NCI-H524 treated with DMSO at 0.1 percent for 48 hours (cell line): ENCODE data around the gene XXYLT1.
"Not testable (repeated sequence)": the region's sequence is repeated elsewhere in the genome, so short reads cannot be mapped to it uniquely, and the experiment has no call there.

Experiments
- DNase-seq: peaks from one replicate; lab custom pipeline; 2025; lab: John Stamatoyannopoulos, UW

XXYLT1 gene

DNA sequence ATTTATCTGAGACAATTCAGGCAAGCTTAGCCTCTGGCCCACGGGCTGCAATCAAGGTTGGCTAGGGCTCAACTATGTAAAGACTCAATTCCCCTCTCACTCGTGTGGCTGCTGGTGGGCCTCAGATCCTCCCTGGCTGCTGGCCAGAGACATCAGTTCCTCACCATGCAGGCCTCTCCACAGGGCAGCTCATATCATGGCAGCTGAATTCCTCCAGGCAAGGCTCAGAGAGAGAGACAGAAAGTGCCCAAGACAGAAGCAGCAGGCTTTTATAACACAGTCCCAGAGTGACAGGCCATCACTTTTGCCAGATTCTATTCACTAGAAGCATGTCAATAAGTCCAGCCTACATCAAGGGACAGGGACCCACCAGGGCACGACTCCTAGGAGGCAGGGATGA is 63.2 kb downstream of the XXYLT1 start:
- DNase-seq, result no peak

DNA sequence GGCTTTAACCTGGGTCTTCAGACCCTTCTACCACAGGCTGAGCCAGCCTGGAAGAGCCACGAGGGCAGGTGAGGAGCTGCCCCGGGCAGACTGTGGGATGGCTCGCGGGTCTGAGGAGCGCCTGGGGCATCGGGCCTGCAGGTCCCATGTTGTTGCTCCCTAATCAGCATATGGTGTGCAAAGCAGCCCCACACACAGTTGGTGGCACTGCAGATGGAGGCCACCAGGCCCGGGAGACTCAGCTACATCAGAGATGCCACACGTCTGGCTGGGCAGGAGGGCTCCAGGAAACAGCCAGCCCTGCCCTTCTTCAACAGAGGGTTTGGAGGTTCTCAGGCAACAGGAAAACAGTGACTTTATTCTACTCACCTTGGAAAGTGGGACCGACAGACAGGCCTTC is 63.9 kb downstream of the XXYLT1 start:
- DNase-seq, result no peak

- no peak for DNase-seq
Observed at GRCh38 chr3:195204360-195205163, 66.4 kb downstream of the XXYLT1 start.

- DNase-seq, result no peak
Observed at GRCh38 chr3:195203606-195204005, 67.4 kb downstream of the XXYLT1 start.

- DNase-seq, result no peak
Observed at GRCh38 chr3:195201295-195201694, 69.7 kb downstream of the XXYLT1 start.

DNA sequence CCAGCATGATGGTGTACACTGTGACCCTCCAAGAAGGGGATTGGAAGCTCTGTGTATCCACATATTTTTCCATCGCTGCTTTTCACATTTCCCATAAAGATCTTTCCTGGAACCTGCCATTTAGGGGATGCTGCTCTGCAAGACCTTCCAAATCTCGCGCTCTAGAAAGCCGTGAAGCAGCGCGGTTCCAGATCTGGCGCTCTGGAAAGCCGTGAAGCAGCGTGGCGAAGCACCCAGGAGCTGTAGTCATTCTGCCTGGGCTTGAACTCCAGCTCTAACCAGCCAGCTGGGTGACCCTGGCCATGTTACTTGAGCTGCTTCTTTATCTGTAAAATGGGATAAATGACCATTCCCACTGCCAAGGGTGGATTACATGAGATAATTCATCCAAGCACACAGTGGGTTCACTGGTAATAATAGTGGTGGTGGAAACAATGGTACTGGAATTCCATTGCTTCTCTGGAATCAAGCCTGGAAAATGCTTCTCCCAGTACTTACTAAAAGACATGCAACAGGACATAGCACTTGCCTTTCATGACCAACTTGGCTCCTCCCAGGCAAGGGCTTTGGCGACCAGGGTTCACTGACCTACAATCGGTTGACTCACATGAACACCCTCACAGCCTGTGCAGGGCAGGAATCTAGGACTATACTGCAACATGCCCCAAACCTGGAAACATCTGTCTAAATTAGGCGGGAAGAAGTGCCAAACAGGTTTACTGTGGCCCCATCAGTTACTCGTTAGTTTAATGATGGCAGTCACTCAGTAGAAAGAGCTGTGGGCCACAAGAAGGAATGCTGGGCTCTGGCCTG is 70.7 kb downstream of the XXYLT1 start:
- no peak for DNase-seq

DNA sequence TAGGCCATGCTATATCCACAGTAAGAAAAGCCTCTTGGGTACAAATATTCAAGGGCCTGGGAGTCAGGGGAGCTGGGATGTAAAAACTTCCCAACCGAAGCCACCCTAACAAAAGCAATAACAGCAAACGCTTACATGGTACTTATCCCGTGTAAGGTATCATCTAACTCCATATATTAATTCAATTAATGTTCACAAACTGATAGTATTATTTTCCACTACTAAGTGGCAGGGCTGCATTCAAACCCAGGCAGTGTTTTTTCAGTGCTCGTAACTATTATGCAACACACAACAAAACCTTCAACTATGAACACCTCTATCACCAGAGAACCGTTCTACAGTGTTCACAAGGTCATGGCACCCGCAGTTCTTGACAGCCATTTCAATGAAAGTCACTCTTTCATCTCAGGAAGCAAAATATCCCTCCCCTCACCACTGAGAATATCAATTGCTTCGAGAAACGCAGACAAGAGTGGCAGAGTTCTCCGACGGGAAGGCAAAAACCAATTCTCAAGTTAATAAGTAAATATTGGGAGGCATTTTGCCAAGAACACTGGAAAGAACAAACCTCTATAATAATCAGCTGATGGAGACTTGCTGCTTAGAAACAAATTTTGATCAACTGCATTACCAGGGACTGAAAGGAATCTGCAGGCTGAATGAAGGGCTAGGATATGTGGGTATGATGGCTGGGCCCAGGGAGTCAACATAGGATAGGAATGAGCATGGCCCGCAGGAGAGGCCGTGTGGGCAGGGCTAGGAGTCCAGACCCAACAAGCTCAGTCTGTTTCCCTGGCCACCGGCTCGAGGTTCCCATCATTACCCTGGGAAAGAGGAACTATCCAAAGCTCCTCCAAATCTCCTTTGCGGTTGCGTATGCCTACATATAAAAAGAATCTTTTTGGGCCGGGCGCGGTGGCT is 72.3 kb downstream of the XXYLT1 start:
- no peak for DNase-seq

DNA sequence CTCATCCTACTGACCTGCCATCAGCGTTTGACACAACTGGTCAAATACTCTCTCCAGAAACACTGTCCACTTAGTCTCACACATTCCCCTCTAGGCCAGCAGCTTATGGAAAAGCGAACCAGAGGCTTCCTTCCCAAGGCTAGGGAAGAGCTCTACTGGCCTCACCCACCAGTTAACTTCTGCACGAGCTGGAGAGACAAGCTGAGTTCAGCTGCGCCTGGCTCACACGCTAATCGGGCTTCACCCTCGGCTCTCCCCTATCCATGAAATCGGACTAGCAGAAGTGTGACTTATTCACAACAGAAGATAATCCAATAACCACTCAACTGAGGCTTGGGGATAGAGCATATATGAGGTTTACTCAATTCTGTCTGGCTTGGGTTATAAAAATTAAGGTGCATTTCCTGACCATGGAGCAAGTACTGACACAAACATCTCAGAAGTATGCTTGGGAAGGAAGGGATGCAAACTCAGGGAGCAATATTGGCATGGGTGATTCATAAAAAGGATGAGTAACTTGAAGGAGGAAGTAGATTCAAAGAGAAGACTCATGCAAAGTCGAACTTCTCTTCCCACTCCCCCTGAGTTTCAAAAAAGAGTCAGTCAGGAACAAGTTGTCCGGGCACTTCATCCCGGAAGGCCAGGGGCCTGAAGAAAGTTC is 73.1 kb downstream of the XXYLT1 start:
- DNase-seq, result no peak

GRCh38 chr3:195196266-195196665 is 74.7 kb downstream of the XXYLT1 start:
- no peak for DNase-seq

DNA sequence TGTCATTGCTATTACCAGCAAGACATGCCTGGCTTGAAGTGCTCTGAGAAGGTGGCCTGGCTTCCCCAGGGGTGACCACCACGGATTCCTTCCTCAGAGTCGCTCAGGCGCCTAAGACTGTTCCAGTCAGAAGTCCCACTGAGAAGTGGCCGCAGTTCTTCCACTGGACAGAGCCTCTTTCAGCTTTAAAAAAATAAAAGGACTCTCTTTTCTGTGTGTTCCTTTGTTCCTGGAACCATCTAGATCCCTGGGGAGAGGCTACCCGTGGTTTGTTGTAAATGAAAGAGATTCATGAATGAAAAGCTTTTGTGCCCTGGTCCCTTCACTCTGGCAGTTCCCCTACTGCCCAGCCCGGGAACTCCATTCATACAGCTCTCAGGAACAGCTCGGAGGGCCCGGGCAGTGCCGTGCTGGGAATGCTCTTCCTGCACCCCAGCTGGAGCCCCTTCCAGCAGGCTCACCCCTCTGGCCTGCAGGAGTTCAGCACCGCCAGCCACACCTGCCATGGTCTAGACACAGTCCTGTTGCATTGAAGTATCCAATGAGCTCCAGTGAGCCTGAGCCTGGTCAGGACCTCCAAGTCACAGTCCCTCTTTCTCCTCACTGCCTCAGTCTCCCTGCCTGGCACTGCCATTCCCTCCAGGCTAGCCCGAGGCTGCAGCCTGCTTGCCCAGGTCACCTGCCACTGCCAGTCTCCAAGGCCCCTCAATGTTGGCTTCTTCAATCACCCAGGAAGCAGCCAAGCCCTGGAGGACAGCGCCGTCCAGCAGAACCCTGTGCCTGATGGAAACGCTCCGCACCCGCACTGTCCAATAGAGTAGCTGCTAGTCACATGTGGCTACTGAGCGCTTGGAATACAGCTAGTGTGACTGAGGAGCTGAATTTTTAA is 75.4 kb downstream of the XXYLT1 start:
- no peak for DNase-seq

DNA sequence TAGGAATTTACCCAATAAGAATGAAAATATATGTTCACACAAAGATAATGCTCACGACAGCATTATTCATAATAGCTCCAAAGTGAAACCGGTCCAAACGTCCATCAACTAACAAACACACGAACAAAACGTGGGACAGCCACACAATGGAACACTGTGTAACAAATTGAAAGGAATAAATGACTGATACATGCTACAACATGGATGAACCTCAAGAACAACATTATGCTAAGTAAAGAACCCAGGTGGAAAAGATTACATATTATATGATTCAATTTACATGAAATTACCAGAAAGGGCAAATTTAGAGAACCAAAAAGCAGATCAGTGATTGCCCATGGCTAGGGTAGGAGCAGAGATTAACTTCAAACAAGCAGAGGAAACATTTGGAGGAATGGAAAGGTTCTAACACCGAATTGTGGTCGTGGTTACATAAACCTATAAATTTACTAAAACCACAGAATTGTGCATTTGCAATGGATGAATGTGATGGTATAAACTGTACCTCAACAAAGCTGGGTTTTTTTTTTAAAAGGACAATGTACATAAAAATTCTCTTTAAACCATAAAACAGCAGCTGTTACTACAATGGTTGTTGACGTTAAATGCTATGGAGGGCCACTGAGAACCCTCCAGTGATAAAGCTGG is 76.3 kb downstream of the XXYLT1 start:
- DNase-seq, result no peak

GRCh38 chr3:195191580-195191979 is 79.4 kb downstream of the XXYLT1 start:
- no peak for DNase-seq

DNA sequence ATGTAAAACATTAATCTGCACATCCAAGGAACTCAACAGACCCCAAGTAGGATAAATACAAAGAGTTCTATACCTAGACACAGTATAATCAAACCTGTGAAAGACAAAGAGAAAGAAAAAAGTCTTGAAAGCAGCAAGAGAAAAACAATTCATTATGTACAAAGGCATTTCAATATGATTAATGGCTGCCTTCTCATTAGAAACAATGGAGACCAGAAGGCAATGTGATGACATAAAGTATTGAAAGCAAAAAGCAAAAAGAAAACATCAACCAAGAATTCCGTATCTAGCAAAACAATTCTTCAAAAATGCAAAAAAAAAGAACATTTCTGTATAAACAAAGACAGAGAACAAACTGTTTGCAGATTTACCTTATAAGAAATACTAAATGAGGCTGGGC is 81.1 kb downstream of the XXYLT1 start:
- DNase-seq, result no peak

GRCh38 chr3:195188426-195188927 is 82.5 kb downstream of the XXYLT1 start:
- DNase-seq, result no peak

DNA sequence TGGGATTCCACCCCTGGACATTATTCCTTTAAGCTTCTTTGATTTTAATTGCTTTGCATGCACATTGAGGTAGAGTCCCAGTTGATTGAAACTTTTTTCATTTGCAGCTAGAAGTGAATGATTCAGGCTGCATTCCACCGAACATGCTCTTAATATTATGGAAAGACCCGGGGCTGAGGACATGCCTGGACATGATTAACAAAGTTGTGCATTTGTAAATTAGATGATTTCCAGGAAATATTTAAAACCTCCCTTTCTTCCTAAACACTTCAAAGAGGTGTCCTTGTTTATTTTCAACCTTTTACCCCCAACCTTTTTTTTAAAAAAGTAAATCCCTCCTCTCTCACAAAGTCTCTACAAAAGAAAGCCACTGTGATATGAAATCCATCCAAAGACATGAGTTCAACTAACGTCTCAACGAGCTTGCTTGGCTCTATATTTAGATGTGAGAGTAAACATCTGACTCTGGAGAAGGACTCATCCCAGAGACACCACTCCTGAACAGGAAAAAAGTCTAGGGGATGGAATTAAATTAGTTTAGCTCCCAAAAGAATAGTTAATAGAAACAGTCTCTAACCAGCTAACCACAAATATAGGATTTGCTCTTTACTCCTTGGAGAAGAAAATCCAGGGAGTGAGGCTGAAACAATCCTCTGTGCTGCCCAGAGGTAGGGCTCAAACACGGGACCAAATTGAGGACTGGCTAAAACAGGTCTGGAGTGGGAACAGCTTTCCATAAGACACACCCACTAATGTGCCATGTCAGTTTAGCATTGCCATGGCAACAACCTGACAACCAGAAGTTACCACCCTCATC is 83.1 kb downstream of the XXYLT1 start:
- DNase-seq, result no peak

- not testable (repeated sequence) for DNase-seq
Observed at GRCh38 chr3:195186710-195187047, 84.3 kb downstream of the XXYLT1 start.

DNA sequence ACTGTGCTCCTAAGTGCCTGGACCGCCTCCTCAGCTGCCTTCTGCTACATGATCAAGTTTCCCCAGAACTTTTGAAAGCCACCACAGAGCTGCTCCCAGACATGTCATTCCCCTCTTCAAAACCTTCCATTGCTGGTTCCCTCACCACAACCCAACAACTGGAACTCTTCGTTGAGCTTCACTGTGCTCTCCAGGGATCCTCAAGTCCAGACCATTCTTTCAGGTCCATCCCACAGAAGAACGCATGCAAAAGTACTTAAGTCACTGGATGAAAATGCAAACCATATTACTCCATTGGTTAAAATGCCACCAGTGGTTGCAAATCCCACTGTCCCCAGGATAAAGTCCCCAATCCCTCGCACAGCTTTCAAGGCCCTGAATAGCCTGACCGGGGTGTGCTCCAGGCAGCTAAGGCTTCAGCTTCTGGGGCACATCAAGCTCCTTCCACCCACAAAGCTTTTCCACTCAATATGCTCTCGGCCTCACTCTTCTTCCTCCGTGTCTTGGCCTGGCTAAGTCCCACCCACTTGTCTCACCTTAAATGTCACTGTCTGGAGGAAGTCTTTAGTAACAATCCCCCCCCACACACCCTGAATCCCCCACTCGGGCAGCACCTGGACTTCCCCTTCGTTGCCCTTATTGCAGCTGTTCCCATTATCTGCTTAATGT is 84.8 kb downstream of the XXYLT1 start:
- DNase-seq, result no peak

GRCh38 chr3:195185583-195185982 is 85.4 kb downstream of the XXYLT1 start:
- no peak for DNase-seq
